ENCODE results near the gene OR10A3. TPM values are rescaled to one million over a fixed set of nuclear protein-coding genes. Genes with fewer than 3 reads are reported as not detected.

Gene OR10A3
- total and polyA plus RNA-seq, 2 donors from 2014 or later = not detected

DNA sequence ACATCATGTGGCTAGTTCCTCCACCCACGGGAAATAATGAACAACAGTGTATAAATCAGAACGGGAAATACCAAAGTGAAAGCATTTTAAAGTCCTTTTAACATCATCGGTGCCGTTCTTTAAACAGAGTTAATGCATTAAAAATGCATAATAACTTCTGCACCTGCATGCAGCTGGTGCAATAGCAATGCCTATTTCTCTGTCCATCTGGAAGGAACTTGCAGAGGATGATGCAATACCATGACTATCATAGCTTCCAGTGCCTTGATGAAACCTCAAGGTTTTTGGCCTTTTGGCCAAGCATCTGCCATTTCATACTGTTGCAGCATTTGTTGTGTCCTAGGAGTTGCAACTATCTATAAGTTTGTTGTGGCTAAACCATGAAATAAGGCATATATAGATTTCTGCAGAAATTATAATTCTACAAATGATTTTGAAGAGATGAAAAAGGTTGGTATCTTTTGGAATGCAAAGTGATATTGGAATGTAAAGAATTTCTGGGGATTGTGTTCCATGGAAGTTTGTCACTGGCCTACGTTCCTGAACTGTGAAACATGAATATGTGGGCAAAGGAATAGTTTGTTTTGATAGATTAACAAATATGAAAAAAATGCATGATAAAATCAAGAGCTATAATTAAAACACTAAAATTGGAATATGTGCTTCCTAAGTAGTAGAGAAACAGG, 35.9 kb upstream of the OR10A3 start:
- Histone ChIP-seq H3K9me3 (ENCODE audit: control insufficient read depth in 2 of 3, insufficient read depth in 1 of 3, low read length in 3 of 3) (no peaks in the 10 kb centered on the region), H3K4me1 (ENCODE audit: control insufficient read depth in 2 of 3, insufficient read depth in 2 of 3, low read depth in 1 of 3, low read length in 3 of 3) (no peaks in the 10 kb centered on the region), H3K4me3 (ENCODE audit: low read length in 3 of 3) (peak overlapping the region in 1 of 3 donors; percentile 15), H3K27ac (ENCODE audit: low read depth in 2 of 2, low read length in 2 of 2) (no peak overlapping the region), H3K27me3 (ENCODE audit: control insufficient read depth, insufficient read depth, low read length) (no peaks in the 10 kb centered on the region), H3K36me3 (ENCODE audit: control insufficient read depth in 2 of 3, insufficient read depth in 3 of 3, low read length in 3 of 3) (no peaks in the 10 kb centered on the region), H3K9ac (ENCODE audit: low read length in 3 of 3) (no peak overlapping the region)
- intact Hi-C loops (cut with DNase I) = no loop called here
- no peak for TF ChIP-seq CTCF (IDR thresholded peaks at IDR 0.05; ENCODE audit: borderline replicate concordance, extremely low read depth, insufficient read depth)
- DNase-seq (no peak), FAIRE-seq (no peak)

DNA sequence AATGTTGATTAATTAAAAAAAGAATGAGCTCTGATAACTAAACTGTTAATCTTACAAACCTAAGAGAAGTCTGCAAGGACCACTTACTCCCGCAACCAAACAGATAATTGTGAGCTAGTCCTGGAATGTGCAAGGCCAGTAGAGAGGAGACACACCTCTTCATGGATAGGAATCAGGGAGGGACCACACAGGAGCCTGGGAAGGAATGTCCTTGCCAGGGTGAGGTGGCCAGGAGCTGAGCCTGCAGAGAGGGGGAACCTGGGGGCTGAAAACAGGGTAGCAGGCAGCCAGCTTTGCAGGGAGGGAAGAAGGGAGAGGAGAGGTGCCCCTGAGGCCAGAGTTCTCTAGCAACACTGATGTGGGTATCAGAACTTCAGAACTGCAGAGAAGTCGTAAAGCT, 33.2 kb upstream of the OR10A3 start:
- Histone ChIP-seq H3K27ac (ENCODE audit: low read depth in 2 of 2, low read length in 2 of 2) (no peak overlapping the region), H3K27me3 (ENCODE audit: control insufficient read depth, insufficient read depth, low read length) (no peaks in the 10 kb centered on the region), H3K9ac (ENCODE audit: low read length in 3 of 3) (no peak overlapping the region), H3K9me3 (ENCODE audit: control insufficient read depth in 2 of 3, insufficient read depth in 1 of 3, low read length in 3 of 3) (no peaks in the 10 kb centered on the region), H3K36me3 (ENCODE audit: control insufficient read depth in 2 of 3, insufficient read depth in 3 of 3, low read length in 3 of 3) (no peaks in the 10 kb centered on the region), H3K4me3 (ENCODE audit: low read length in 3 of 3) (no peak overlapping the region), H3K4me1 (ENCODE audit: control insufficient read depth in 2 of 3, insufficient read depth in 2 of 3, low read depth in 1 of 3, low read length in 3 of 3) (no peaks in the 10 kb centered on the region)
- intact Hi-C loops (cut with DNase I) = no loop called here
- no peak for FAIRE-seq
- DNase-seq = no peak
- TF ChIP-seq CTCF (IDR thresholded peaks at IDR 0.05; ENCODE audit: borderline replicate concordance, extremely low read depth, insufficient read depth) = no peak

DNA sequence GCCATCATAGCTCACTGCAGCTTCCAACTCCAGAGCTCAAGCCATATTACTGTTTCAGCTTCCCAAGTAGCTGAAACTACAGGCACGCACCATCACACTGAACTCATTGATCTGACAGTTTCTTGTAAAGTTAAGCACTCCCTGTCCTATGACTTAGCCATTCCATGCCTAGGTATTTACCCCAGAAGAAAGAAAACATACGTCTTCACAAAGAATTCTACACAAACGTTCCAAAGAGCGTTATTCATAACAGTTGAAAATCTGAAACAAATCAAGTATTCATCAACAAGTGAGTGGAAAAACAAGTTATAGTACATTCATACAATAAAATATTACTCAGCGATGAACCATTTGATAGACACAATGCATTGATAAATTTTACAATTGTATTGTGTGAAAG, 31.5 kb upstream of the OR10A3 start:
- FAIRE-seq = no peak
- DNase-seq = no peak
- Histone ChIP-seq H3K9ac (ENCODE audit: low read length in 3 of 3) (no peak overlapping the region), H3K9me3 (ENCODE audit: control insufficient read depth in 2 of 3, insufficient read depth in 1 of 3, low read length in 3 of 3) (no peaks in the 10 kb centered on the region), H3K36me3 (ENCODE audit: control insufficient read depth in 2 of 3, insufficient read depth in 3 of 3, low read length in 3 of 3) (no peaks in the 10 kb centered on the region), H3K27ac (ENCODE audit: low read depth in 2 of 2, low read length in 2 of 2) (no peak overlapping the region), H3K27me3 (ENCODE audit: control insufficient read depth, insufficient read depth, low read length) (no peaks in the 10 kb centered on the region), H3K4me3 (ENCODE audit: low read length in 3 of 3) (no peak overlapping the region), H3K4me1 (ENCODE audit: control insufficient read depth in 2 of 3, insufficient read depth in 2 of 3, low read depth in 1 of 3, low read length in 3 of 3) (no peaks in the 10 kb centered on the region)
- intact Hi-C loops (cut with DNase I) = no loop called here
- TF ChIP-seq CTCF (IDR thresholded peaks at IDR 0.05; ENCODE audit: borderline replicate concordance, extremely low read depth, insufficient read depth) = no peak

DNA sequence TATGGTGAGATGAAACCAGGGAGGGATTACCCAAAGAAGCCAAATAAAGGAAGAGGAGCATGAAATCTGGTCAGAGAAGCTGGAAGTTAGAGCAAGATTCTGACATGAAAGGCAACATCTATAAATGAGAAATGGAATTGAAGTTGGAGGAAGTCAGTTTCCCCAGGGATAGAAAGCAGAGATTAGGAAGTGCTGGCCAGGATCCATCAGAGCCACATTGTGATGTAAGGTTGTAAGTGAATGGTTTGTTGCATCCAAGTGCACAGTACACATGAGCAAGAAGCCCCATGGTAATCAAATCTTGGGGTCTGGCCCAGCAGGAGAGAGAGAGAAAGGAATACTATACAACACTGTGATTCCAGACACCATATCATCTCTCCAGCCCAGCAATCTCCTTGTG, 30.3 kb upstream of the OR10A3 start:
- Histone ChIP-seq H3K4me1 (ENCODE audit: control insufficient read depth in 2 of 3, insufficient read depth in 2 of 3, low read depth in 1 of 3, low read length in 3 of 3) (no peaks in the 10 kb centered on the region), H3K27me3 (ENCODE audit: control insufficient read depth, insufficient read depth, low read length) (no peaks in the 10 kb centered on the region), H3K9me3 (ENCODE audit: control insufficient read depth in 2 of 3, insufficient read depth in 1 of 3, low read length in 3 of 3) (no peaks in the 10 kb centered on the region), H3K27ac (ENCODE audit: low read depth in 2 of 2, low read length in 2 of 2) (no peak overlapping the region), H3K36me3 (ENCODE audit: control insufficient read depth in 2 of 3, insufficient read depth in 3 of 3, low read length in 3 of 3) (no peaks in the 10 kb centered on the region), H3K9ac (ENCODE audit: low read length in 3 of 3) (no peak overlapping the region), H3K4me3 (ENCODE audit: low read length in 3 of 3) (no peak overlapping the region)
- intact Hi-C loops (cut with DNase I) = no loop called here
- DNase-seq (no peak), FAIRE-seq (no peak)
- no peak for TF ChIP-seq CTCF (IDR thresholded peaks at IDR 0.05; ENCODE audit: borderline replicate concordance, extremely low read depth, insufficient read depth)

Data from kidney (tissue), 14 donors.